Smooth muscle cell (in vitro differentiated cells): Measurements from ENCODE around the gene DHRS12. TPM values are rescaled to one million over a fixed set of nuclear protein-coding genes. Genes with fewer than 3 reads are reported as not detected.
A peak's percentile ranks its signal among the peaks of the same experiment; 100 is the strongest.

Experiments used
- DNase-seq: peaks from one replicate; lab custom pipeline; 2025; ENCODE audit not compliant: unreplicated experiment; lab: John Stamatoyannopoulos, UW
- H2AFZ ChIP-seq: fragments of 200-600 bp; sonication (generic); 2 replicates; pipeline ENCODE4 v1.6.0; 2016; ENCODE audit warnings: antibody characterized with exemption, low read depth, mild to moderate bottlenecking
- H3F3A ChIP-seq: fragments of 200-600 bp; sonication (generic); 2 replicates; pipeline ENCODE4 v1.6.0; 2017; ENCODE audit warnings: antibody characterized with exemption, low read depth
- H3K27ac ChIP-seq: fragments of 200-600 bp; sonication (generic); 2 replicates; pipeline ENCODE4 v1.5.1; 2016; ENCODE audit warnings: low read depth, mild to moderate bottlenecking
- H3K27me3 ChIP-seq: fragments of 200-600 bp; sonication (generic); 2 replicates; pipeline ENCODE4 v1.6.1; 2016; ENCODE audit warnings: low read depth, mild to moderate bottlenecking
- H3K36me3 ChIP-seq: fragments of 200-600 bp; sonication (generic); 2 replicates; pipeline ENCODE4 v1.5.1; 2016; ENCODE audit warnings: low read depth
- H3K4me1 ChIP-seq: fragments of 200-600 bp; sonication (generic); 2 replicates; pipeline ENCODE4 v1.5.1; 2016; ENCODE audit warnings: low read depth
- H3K4me2 ChIP-seq: fragments of 200-600 bp; sonication (generic); 2 replicates; pipeline ENCODE4 v1.6.0; 2016; ENCODE audit warnings: mild to moderate bottlenecking
- H3K4me3 ChIP-seq: fragments of 200-600 bp; sonication (generic); 2 replicates; pipeline ENCODE4 v1.5.1; 2016; ENCODE audit warnings: mild to moderate bottlenecking
- H3K79me2 ChIP-seq: fragments of 200-600 bp; sonication (generic); 2 replicates; pipeline ENCODE4 v1.6.0; 2016; ENCODE audit warnings: low read depth, mild to moderate bottlenecking
- H3K9ac ChIP-seq: fragments of 200-600 bp; sonication (generic); 2 replicates; pipeline ENCODE4 v1.6.0; 2016; ENCODE audit warnings: low read depth
- H3K9me3 ChIP-seq: fragments of 200-600 bp; sonication (generic); replicated peaks from 2 replicates; pipeline ENCODE4 v1.5.1; 2016; ENCODE audit warnings: low read depth
- H4K20me1 ChIP-seq: fragments of 200-600 bp; sonication (generic); 2 replicates; pipeline ENCODE4 v1.6.0; 2016; ENCODE audit warnings: low read depth
- CTCF ChIP-seq: fragments of 200-600 bp; sonication (generic); IDR thresholded peaks from 2 replicates; pipeline ENCODE4 v1.5.1; 2017; ENCODE audit warnings: borderline replicate concordance, mild to moderate bottlenecking, antibody characterized with exemption; ENCODE audit not compliant: insufficient read depth, poor library complexity, severe bottlenecking
- WGBS: methylation state at CpG from one replicate; pipeline ENCODE4 v1.1.7; 2016; ENCODE audit warnings: low lambda C conversion rate; 5-methylcytosine and 5-hydroxymethylcytosine counted together
- polyA plus RNA-seq: library from polyadenylated mRNA; unstranded; fragments of >200 nt; fragmentation: Nextera tagmentation; extraction: Ambion mirVana; gene quantifications from 2 replicates; pipeline ENCODE4 v1.2.1, GENCODE V29; 2016
- total RNA-seq: library from RNA; depleted of rRNA; stranded (reverse); fragments of >200 nt; gene quantifications from 2 replicates; pipeline ENCODE4 v1.2.3, GENCODE V29; 2014

The DHRS12 gene
- total and polyA plus RNA-seq, 2 experiments from 2014 or later = 5.7 to 9.9 TPM

GRCh38 chr13:51807041-51807440, 3.1 kb upstream of the DHRS12 start:
- H3K4me3 ChIP-seq = no peak overlapping the region
- H3K9me3 ChIP-seq = no peaks in the 10 kb centered on the region
- H2AFZ ChIP-seq = no peak overlapping the region
- no peak for TF ChIP-seq CTCF
- WGBS = 80% methylated on average over 5 of the region's 5 CpGs
- DNase-seq = no peak
- peaks cover 14% of the 10 kb centered on the region for H3F3A ChIP-seq
- H3K4me2 ChIP-seq = no peak overlapping the region
- H4K20me1 ChIP-seq = no peaks in the 10 kb centered on the region
- no peaks in the 10 kb centered on the region for H3K36me3 ChIP-seq
- no peaks in the 10 kb centered on the region for H3K27me3 ChIP-seq
- H3K4me1 ChIP-seq = peaks cover 25% of the 10 kb centered on the region
- H3K79me2 ChIP-seq = no peaks in the 10 kb centered on the region
- no peak overlapping the region for H3K9ac ChIP-seq
- H3K27ac ChIP-seq = no peak overlapping the region

GRCh38 chr13:51806566-51806965, 2.6 kb upstream of the DHRS12 start:
- Histone ChIP-seq H3K4me2 (no peak overlapping the region), H3K4me3 (no peak overlapping the region), H3K9me3 (no peaks in the 10 kb centered on the region), H3K4me1 (peaks cover 29% of the 10 kb centered on the region), H3K9ac (no peak overlapping the region), H3K36me3 (no peaks in the 10 kb centered on the region), H3K27ac (no peak overlapping the region), H3K27me3 (no peaks in the 10 kb centered on the region), H4K20me1 (no peaks in the 10 kb centered on the region), H3K79me2 (no peaks in the 10 kb centered on the region), H3F3A (peaks cover 14% of the 10 kb centered on the region), H2AFZ (no peak overlapping the region)
- no peak for TF ChIP-seq CTCF
- 91% methylated on average over 2 of the region's 2 CpGs for WGBS
- no peak for DNase-seq

GRCh38 chr13:51805925-51806324, 2.0 kb upstream of the DHRS12 start:
- Histone ChIP-seq H3K4me3 (no peak overlapping the region), H3F3A (peaks cover 14% of the 10 kb centered on the region), H2AFZ (no peak overlapping the region), H3K36me3 (no peaks in the 10 kb centered on the region), H3K9me3 (no peaks in the 10 kb centered on the region), H3K9ac (no peak overlapping the region), H4K20me1 (no peaks in the 10 kb centered on the region), H3K4me1 (peaks cover 29% of the 10 kb centered on the region), H3K79me2 (no peaks in the 10 kb centered on the region), H3K27me3 (no peaks in the 10 kb centered on the region), H3K27ac (no peak overlapping the region), H3K4me2 (no peak overlapping the region)
- no peak for DNase-seq
- no peak for TF ChIP-seq CTCF
- 96% methylated on average over 2 of the region's 2 CpGs for WGBS

- Histone ChIP-seq H3K9ac (no peak overlapping the region), H3K27ac (peak overlapping the region; percentile 93), H2AFZ (no peak overlapping the region), H3K4me1 (peaks cover 29% of the 10 kb centered on the region), H3K4me2 (peak overlapping the region; percentile 94), H4K20me1 (no peaks in the 10 kb centered on the region), H3K27me3 (no peaks in the 10 kb centered on the region), H3K36me3 (no peaks in the 10 kb centered on the region), H3K79me2 (no peaks in the 10 kb centered on the region), H3K9me3 (no peaks in the 10 kb centered on the region), H3K4me3 (no peak overlapping the region), H3F3A (peaks cover 14% of the 10 kb centered on the region)
- WGBS = 92% methylated on average over 4 of the region's 4 CpGs
- DNase-seq = no peak
- no peak for TF ChIP-seq CTCF
These were observed 1.4 kb upstream of the DHRS12 start for GRCh38 chr13:51805313-51805712.
